ENCODE data around the gene SWAP70.

SWAP70 gene

DNA sequence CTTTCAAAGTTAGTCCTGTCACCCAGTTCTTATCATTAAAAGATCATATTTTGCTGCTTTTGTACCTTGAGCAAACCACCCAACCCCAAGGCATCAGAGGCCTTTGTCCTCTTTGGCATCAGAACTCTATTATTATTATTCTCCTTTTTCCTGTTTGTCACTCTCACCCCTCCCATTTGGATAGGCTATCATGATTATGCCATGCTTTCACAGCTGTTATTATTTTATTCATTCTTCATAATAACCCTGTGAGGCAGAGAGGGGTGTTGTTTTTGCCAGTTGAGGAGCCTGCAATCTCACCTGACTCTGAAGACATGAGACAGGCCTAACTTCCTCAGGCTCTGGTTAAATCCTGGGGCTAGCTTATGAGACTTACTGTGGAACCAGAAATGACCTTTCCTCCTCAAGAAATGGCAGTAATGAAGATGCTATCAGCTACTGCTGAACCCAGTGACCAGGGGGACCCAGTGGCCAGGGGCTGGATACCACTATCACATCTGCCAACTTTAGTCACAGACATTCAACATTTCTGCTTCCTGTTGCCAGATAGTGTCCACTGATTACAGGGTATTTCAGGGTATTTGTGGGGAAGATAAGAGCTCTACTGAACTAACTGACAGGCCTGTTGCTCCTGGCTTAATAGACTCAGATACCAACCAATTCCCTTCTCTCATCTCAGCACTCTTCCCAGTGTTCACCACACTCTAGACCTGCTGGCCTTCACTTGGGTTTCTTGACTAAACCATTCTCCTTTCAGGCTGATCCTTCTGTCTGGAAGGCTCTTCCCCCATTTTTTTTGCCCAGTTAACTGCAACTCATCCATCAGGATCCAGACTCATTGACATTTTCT lies 11.8 kb upstream of the SWAP70 start:
- Histone ChIP-seq H3K4me1 (ENCODE audit: control insufficient read depth, low read depth, low read length) (peaks cover 4% of the 10 kb centered on the region), H3K9me3 (ENCODE audit: control insufficient read depth, low read depth, low read length) (no peaks in the 10 kb centered on the region), H3K27ac (ENCODE audit: low read length) (no peak overlapping the region), H3K9ac (ENCODE audit: low read length) (no peak overlapping the region), H3K4me3 (ENCODE audit: low read length) (no peak overlapping the region), H3K36me3 (ENCODE audit: control insufficient read depth, low read depth, low read length) (no peaks in the 10 kb centered on the region), H3K27me3 (ENCODE audit: control insufficient read depth, insufficient read depth, low read length) (no peaks in the 10 kb centered on the region)

DNA sequence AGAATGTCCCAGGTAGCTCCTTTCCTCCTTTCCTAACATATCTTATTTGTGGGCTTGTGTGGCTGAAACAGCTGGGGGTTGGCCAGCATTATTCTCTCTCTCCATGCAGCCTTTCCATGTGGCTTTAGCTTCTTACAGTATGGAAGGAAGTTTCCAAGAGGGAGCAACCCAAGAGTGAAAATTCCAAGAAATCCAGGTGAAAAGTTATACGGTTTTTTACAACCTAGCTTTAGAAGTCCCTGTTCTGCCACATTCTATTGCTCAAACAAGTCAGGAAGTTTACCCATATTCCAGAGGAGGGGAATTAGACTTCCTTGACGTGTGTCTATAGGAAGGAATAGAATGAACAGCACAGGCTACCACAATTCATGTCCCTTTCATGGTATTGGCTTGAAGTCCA lies 10.0 kb upstream of the SWAP70 start:
- H3K4me1 ChIP-seq (ENCODE audit: control insufficient read depth, low read depth, low read length) = peaks cover 2% of the 10 kb centered on the region
- no peaks in the 10 kb centered on the region for H3K27me3 ChIP-seq (ENCODE audit: control insufficient read depth, insufficient read depth, low read length)
- no peaks in the 10 kb centered on the region for H3K9me3 ChIP-seq (ENCODE audit: control insufficient read depth, low read depth, low read length)
- H3K9ac ChIP-seq (ENCODE audit: low read length) = no peak overlapping the region
- H3K4me3 ChIP-seq (ENCODE audit: low read length) = no peak overlapping the region
- no peak overlapping the region for H3K27ac ChIP-seq (ENCODE audit: low read length)
- no peaks in the 10 kb centered on the region for H3K36me3 ChIP-seq (ENCODE audit: control insufficient read depth, low read depth, low read length)

DNA sequence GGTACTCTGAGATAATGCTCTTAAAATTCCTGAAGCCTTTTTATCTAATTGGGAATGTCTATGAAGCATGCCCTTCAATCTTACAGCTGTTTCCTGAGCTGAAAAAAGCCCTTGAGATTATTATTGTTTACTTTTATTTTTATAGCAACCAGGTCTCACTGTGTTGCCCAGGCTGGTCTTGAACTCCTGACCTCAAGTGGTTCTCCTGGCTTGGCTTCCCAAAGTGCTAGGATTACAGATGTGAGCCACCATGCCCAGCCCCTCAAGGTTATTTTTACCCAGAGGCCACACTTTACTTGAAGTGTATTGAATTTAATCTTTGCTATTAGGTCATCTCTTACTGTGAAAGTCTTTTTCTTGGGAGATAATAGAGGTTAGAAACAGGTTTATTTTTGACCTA lies 7.0 kb upstream of the SWAP70 start:
- Histone ChIP-seq H3K36me3 (ENCODE audit: control insufficient read depth, low read depth, low read length) (no peaks in the 10 kb centered on the region), H3K9ac (ENCODE audit: low read length) (no peak overlapping the region), H3K4me1 (ENCODE audit: control insufficient read depth, low read depth, low read length) (no peaks in the 10 kb centered on the region), H3K9me3 (ENCODE audit: control insufficient read depth, low read depth, low read length) (no peaks in the 10 kb centered on the region), H3K27ac (ENCODE audit: low read length) (no peak overlapping the region), H3K27me3 (ENCODE audit: control insufficient read depth, insufficient read depth, low read length) (no peaks in the 10 kb centered on the region), H3K4me3 (ENCODE audit: low read length) (no peak overlapping the region)

DNA sequence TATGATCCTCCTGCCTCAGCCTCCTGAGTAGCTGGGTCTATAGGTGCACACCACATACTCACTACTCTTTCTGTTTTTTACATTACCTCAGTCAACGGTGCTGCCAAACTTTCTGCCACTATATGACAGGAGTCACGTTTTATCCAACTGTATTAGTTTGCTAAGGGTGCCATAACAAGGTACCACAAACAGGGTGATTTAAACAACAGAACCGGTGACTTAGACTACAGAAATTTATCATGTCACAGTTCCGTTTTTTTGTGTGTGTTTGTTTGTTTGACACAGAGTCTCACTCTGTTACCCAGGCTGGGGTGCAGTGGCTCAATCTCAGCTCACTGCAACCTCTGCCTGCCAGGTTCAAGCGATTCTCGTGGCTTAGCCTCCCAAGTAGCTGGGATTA lies 6.3 kb upstream of the SWAP70 start:
- no peak overlapping the region for H3K4me3 ChIP-seq (ENCODE audit: low read length)
- no peaks in the 10 kb centered on the region for H3K36me3 ChIP-seq (ENCODE audit: control insufficient read depth, low read depth, low read length)
- H3K4me1 ChIP-seq (ENCODE audit: control insufficient read depth, low read depth, low read length) = no peaks in the 10 kb centered on the region

DNA sequence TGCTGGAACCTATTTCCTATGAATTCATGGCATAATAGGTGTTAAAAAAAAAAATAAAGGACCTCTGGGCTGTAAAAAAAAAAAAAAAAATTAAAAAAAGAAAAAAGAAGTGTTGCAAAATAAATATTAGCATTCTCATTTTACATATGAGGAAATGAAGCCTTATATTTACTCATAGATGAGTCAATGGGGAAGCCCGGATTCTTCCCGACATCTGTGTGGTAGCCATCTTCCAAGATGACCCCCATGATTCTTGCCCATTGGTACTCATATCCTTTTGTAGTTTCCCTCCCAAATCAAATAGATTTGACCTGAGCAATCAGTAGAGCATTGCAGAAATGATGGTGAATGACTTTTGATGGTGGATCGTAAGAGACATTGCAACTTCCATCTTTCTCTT lies 3.0 kb upstream of the SWAP70 start:
- Histone ChIP-seq H3K4me1 (ENCODE audit: control insufficient read depth, low read depth, low read length) (no peaks in the 10 kb centered on the region), H3K4me3 (ENCODE audit: low read length) (no peak overlapping the region), H3K27me3 (ENCODE audit: control insufficient read depth, insufficient read depth, low read length) (no peaks in the 10 kb centered on the region), H3K9ac (ENCODE audit: low read length) (no peak overlapping the region), H3K27ac (ENCODE audit: low read length) (no peak overlapping the region), H3K36me3 (ENCODE audit: control insufficient read depth, low read depth, low read length) (no peaks in the 10 kb centered on the region), H3K9me3 (ENCODE audit: control insufficient read depth, low read depth, low read length) (no peaks in the 10 kb centered on the region)

More for the DNA sequence above, 6.3 kb upstream of the SWAP70 start:
- no peak overlapping the region for H3K27ac ChIP-seq (ENCODE audit: low read length)
- no peaks in the 10 kb centered on the region for H3K9me3 ChIP-seq (ENCODE audit: control insufficient read depth, low read depth, low read length)
- no peak overlapping the region for H3K9ac ChIP-seq (ENCODE audit: low read length)
- no peaks in the 10 kb centered on the region for H3K27me3 ChIP-seq (ENCODE audit: control insufficient read depth, insufficient read depth, low read length)

DNA sequence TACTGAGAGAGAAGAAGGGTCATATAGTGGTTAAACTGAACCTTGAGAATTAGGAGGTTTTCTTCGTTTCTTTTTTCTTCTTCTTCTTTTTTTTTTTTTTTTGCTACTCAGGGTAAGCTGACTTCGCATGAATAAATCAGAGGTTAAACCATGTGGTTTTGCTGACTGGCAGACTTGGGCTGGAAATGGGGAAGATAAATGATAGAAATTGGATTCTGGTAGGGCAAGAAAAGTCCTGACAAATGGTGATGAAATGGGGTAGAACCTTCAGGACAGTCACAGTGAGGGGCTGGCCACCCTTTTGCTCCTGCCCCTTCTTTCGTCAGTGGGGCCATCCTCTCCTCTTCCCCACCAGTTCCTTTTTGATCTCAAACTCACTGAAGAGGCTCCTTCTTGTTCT lies 1.6 kb upstream of the SWAP70 start:
- Histone ChIP-seq H3K36me3 (ENCODE audit: control insufficient read depth, low read depth, low read length) (no peaks in the 10 kb centered on the region), H3K9ac (ENCODE audit: low read length) (no peak overlapping the region), H3K4me1 (ENCODE audit: control insufficient read depth, low read depth, low read length) (no peaks in the 10 kb centered on the region), H3K4me3 (ENCODE audit: low read length) (no peak overlapping the region), H3K9me3 (ENCODE audit: control insufficient read depth, low read depth, low read length) (no peaks in the 10 kb centered on the region), H3K27ac (ENCODE audit: low read length) (no peak overlapping the region), H3K27me3 (ENCODE audit: control insufficient read depth, insufficient read depth, low read length) (no peaks in the 10 kb centered on the region)

DNA sequence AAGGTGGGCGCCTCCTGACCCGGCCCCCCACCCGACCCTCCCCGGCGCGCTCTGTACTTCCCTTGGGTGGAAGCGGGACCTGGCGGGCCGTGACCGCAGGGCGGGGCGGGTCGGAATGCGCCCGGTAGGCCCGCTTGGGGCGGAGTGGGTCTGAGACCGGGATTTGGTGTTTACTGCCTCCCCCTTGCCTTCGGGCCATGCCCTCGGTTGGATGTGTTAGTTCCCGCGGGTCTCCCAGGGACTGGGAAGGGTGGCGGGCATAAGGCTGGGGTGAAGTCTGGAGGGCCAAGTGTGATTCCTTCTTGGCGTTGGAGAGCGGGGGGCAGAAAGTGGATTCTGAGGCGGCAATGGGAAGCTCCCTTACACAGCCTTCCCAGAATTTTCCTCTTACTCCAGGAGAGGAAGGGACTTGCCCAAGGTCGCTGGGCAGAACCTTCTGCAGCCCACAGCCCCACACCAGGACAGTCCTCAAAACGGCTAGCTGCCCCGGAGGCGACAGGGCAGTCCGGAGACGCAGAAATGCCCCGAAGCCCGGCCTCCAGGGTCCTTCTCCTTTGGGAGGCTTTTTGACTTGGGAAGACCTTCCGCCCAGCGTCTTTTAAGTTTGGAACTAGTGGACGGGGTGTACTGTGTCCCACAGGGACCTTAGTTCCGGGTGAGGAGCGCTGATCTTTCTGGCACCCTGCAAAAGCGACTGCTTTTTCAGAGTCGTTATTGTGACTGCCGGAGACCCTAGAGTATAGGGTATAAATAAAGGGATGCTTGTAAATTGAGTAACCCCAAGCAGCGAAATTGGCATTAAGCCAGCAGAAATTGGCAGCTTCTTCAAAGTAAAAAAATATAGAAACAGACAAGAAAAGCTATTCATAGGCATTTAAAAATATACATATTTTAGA lies 647 bp downstream of the SWAP70 start:
- Histone ChIP-seq H3K9me3 (ENCODE audit: control insufficient read depth, low read depth, low read length) (no peaks in the 10 kb centered on the region), H3K4me3 (ENCODE audit: low read length) (peak overlapping the region; percentile 81), H3K27ac (ENCODE audit: low read length) (no peak overlapping the region), H3K4me1 (ENCODE audit: control insufficient read depth, low read depth, low read length) (no peaks in the 10 kb centered on the region), H3K36me3 (ENCODE audit: control insufficient read depth, low read depth, low read length) (no peaks in the 10 kb centered on the region), H3K9ac (ENCODE audit: low read length) (peak overlapping the region; percentile 68), H3K27me3 (ENCODE audit: control insufficient read depth, insufficient read depth, low read length) (no peaks in the 10 kb centered on the region)

DNA sequence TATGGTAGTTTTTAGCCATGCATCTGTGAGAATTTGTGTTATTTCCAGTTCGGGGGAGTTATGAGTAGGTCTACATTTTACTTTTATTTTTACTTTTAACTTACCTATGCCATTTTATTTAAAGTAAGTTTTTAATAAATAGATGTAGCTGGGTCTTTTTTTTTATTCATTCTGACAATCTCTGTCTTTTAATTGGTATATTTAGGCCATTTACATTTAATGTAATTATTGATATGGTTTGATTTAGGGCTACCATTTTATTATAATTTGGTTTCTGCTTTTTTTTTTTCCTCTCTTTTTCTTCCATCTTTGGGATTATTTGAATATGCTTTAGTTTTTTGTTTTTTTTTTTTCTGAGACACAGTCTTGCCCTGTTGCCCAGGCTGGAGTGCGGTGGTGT lies 1.9 kb downstream of the SWAP70 start:
- H3K9me3 ChIP-seq (ENCODE audit: control insufficient read depth, low read depth, low read length) = no peaks in the 10 kb centered on the region
- no peaks in the 10 kb centered on the region for H3K36me3 ChIP-seq (ENCODE audit: control insufficient read depth, low read depth, low read length)
- no peak overlapping the region for H3K27ac ChIP-seq (ENCODE audit: low read length)
- H3K4me1 ChIP-seq (ENCODE audit: control insufficient read depth, low read depth, low read length) = no peaks in the 10 kb centered on the region
- no peak overlapping the region for H3K4me3 ChIP-seq (ENCODE audit: low read length)
- no peaks in the 10 kb centered on the region for H3K27me3 ChIP-seq (ENCODE audit: control insufficient read depth, insufficient read depth, low read length)
- H3K9ac ChIP-seq (ENCODE audit: low read length) = no peak overlapping the region

DNA sequence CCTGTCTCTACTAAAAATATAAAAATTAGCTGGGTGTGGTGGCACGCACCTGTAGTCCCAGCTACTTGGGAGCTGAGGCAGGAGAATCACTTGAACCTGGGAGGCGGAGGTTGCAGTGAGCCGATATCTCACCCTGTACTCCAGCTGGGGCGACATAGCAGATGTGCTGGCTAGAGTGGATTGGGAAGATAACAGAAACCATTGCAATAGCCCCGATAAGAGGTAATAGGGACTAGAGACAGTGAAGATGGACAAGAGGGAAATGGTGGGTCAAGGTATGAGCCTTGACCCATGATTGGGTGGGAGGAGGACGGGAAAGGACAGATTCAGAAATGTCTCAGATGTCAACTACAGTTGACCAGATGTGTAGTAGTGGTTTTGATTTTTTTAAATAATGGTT lies 6.1 kb downstream of the SWAP70 start:
- no peak overlapping the region for H3K4me3 ChIP-seq (ENCODE audit: low read length)
- no peaks in the 10 kb centered on the region for H3K4me1 ChIP-seq (ENCODE audit: control insufficient read depth, low read depth, low read length)
- no peaks in the 10 kb centered on the region for H3K9me3 ChIP-seq (ENCODE audit: control insufficient read depth, low read depth, low read length)
- H3K27me3 ChIP-seq (ENCODE audit: control insufficient read depth, insufficient read depth, low read length) = no peaks in the 10 kb centered on the region
- H3K27ac ChIP-seq (ENCODE audit: low read length) = no peak overlapping the region
- no peaks in the 10 kb centered on the region for H3K36me3 ChIP-seq (ENCODE audit: control insufficient read depth, low read depth, low read length)
- no peak overlapping the region for H3K9ac ChIP-seq (ENCODE audit: low read length)

DNA sequence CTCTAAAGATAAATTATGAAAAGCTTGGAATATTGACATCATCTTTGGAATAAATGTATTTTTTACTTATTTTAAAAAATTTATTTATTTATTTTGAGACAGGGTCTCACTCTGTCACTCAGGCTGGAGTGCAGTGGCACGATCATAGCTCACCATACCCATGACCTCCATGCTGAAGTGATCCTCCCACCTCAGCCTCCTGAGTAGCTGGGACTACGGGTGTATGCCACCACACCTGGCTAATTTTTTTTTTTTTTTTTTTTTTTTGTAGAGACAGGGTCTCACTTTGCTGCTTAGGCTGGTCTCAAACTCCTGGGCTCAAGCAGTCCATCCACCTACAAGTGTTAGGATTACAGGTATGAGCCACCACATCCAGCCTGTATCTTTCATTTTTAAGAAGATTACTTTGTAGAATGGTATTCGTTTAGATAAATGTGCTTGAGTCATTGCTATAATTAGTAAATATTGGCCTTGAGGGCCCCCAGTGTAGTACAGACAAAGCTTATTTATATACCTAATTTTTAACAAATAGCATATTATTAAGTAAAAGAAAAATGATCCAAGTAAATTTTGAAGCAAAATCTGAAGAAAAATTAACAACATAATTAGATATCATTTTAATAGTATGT lies 8.5 kb downstream of the SWAP70 start:
- Histone ChIP-seq H3K9ac (ENCODE audit: low read length) (no peak overlapping the region), H3K9me3 (ENCODE audit: control insufficient read depth, low read depth, low read length) (no peaks in the 10 kb centered on the region), H3K4me3 (ENCODE audit: low read length) (no peak overlapping the region), H3K4me1 (ENCODE audit: control insufficient read depth, low read depth, low read length) (peaks cover 9% of the 10 kb centered on the region), H3K27me3 (ENCODE audit: control insufficient read depth, insufficient read depth, low read length) (no peaks in the 10 kb centered on the region), H3K36me3 (ENCODE audit: control insufficient read depth, low read depth, low read length) (no peaks in the 10 kb centered on the region), H3K27ac (ENCODE audit: low read length) (no peak overlapping the region)

DNA sequence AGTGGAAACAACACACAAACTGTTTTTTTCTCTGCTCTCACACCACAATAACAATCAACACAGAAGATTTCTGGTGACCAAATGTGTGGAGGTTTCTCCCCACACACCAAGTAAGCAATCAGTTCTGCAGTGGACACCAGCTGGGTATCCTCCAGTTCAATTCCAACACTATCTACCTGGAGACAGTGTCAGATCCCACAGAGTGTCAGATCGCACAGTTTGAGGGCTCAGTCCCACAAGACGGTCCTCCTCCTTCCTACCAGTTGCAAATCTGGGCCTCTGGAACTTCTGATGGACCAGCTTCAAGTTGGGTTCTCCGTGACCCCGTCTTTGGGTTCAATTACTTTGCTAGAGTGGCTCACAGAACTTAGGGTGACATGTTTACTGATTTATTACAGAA lies 9.0 kb downstream of the SWAP70 start:
- Histone ChIP-seq H3K9ac (ENCODE audit: low read length) (no peak overlapping the region), H3K27me3 (ENCODE audit: control insufficient read depth, insufficient read depth, low read length) (no peaks in the 10 kb centered on the region), H3K9me3 (ENCODE audit: control insufficient read depth, low read depth, low read length) (no peaks in the 10 kb centered on the region), H3K4me3 (ENCODE audit: low read length) (no peak overlapping the region), H3K4me1 (ENCODE audit: control insufficient read depth, low read depth, low read length) (peaks cover 13% of the 10 kb centered on the region), H3K27ac (ENCODE audit: low read length) (no peak overlapping the region), H3K36me3 (ENCODE audit: control insufficient read depth, low read depth, low read length) (no peaks in the 10 kb centered on the region)
